ENCODE results near the gene SERPINB3.
A peak's percentile ranks its signal among the peaks of the same experiment; 100 is the strongest.
"Not testable (repeated sequence)": the region's sequence is repeated elsewhere in the genome, so short reads cannot be mapped to it uniquely, and the experiment has no call there.

The SERPINB3 gene

DNA sequence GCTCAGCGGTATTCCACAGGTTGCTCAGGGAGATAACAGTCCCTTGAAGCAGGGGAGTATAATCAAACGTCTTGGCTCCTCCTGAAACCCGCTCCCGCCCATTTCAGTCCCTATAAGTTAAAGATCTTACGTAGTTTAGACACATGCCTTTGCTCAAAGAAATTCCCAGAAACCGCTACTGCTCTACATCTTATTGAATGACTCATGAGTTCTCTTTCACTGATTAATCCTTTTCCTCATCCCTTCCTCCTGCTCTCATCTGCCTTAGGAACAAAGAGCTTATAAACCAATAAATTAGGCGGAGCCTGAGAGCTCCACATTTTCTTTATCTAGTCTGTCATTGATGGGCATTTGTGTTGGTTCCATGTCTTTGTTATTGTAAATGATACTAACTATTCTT, 13.5 kb downstream of the SERPINB3 start:
- TF ChIP-seq, protein P1, sequence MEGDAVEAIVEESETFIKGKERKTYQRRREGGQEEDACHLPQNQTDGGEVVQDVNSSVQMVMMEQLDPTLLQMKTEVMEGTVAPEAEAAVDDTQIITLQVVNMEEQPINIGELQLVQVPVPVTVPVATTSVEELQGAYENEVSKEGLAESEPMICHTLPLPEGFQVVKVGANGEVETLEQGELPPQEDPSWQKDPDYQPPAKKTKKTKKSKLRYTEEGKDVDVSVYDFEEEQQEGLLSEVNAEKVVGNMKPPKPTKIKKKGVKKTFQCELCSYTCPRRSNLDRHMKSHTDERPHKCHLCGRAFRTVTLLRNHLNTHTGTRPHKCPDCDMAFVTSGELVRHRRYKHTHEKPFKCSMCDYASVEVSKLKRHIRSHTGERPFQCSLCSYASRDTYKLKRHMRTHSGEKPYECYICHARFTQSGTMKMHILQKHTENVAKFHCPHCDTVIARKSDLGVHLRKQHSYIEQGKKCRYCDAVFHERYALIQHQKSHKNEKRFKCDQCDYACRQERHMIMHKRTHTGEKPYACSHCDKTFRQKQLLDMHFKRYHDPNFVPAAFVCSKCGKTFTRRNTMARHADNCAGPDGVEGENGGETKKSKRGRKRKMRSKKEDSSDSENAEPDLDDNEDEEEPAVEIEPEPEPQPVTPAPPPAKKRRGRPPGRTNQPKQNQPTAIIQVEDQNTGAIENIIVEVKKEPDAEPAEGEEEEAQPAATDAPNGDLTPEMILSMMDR (IDR thresholded peaks at IDR 0.05; ENCODE audit: low read length, missing control alignments): no peak
- DNase-seq (ENCODE audit: low read depth): peak; percentile 8
- H3K4me3 ChIP-seq (replicated peaks; ENCODE audit: low read depth, low read length): no peak overlapping the region

DNA sequence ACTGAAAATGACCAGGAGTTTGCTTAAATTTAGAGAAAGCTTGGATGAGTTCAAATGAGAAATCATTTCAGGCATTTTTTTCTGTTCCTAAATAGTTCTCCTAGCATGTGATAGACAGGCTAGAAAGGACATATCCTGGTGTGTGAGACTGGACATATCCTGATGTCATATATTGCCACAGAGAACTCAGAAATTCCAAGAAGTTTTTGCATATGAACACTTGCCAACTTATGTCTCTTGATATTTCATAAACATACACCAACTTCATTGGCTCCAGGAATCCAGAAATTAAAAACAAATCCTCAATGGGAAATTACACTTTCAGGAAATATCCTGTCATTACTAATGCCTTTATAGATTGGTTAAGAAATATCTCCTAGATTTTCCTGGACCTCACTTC, 14.8 kb downstream of the SERPINB3 start:
- no peak overlapping the region for H3K4me3 ChIP-seq (replicated peaks; ENCODE audit: low read depth, low read length)
- TF ChIP-seq, protein P1 (IDR thresholded peaks at IDR 0.05; ENCODE audit: low read length, missing control alignments): no peak
- DNase-seq (ENCODE audit: low read depth): peak; percentile 9

GRCh38 chr18:63644694-63645093, 17.0 kb downstream of the SERPINB3 start:
- H3K4me3 ChIP-seq (replicated peaks; ENCODE audit: low read depth, low read length); DNase-seq (ENCODE audit: low read depth): not testable (repeated sequence)

DNA sequence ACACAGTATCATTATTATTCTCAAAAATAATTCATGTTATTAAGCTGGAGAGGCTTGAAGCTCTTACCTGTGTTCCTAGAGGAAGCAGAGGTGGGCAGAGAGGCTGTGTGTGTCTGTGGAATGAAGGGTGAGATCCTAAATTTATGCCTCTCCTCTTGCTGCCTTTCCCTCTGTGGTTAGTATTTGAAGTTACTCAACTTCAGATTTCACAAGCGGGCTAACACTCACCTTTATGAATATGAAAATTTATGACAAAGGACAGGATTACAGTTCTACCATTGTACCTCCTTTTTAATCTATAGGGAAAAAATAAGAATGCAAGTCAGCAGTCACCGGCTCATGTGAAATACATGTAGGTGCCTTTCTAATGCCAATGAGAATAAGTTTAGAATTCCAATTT, 17.6 kb downstream of the SERPINB3 start, which contains the start of gene SERPINB4:
TSS of gene SERPINB4 (minus strand) at position 115 of the 400 bp plus-strand sequence. CDS start 679 bp downstream, outside the sequence.
- not testable (repeated sequence) for H3K4me3 ChIP-seq (replicated peaks; ENCODE audit: low read depth, low read length); DNase-seq (ENCODE audit: low read depth)

- DNase-seq (ENCODE audit: low read depth); H3K4me3 ChIP-seq (replicated peaks; ENCODE audit: low read depth, low read length): not testable (repeated sequence)
These were observed 18.9 kb downstream of the SERPINB3 start for GRCh38 chr18:63642668-63643356.

DNA sequence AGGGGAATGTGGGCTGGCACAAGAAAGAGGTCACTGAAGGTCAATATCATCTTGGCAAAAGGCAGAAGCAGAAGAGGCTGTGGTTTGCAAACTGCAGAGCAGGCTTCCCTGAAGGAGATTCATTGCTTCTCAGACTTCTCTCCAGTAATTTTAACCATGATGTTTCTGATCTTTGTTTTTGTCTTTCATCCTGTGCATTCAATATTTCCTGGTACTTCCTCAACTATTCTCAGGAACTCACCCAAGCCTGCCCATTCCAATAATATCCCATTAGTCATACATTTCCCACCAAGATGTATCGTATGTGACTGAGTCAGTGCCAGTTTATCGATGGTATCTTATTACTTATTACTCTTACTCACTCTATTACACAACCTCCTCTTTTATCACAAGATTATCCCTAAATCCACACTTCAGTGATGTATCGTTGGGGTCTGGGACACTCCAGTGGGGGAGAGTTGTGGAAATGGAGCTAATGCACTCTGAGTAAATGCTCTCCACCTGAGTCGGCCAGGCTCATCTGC, 20.5 kb downstream of the SERPINB3 start:
- not testable (repeated sequence) for DNase-seq (ENCODE audit: low read depth); H3K4me3 ChIP-seq (replicated peaks; ENCODE audit: low read depth, low read length)

GRCh38 chr18:63637703-63638102, 24.0 kb downstream of the SERPINB3 start:
- no peak for DNase-seq (ENCODE audit: low read depth)
- no peak overlapping the region for H3K4me3 ChIP-seq (replicated peaks; ENCODE audit: low read depth, low read length)
- TF ChIP-seq, protein P1 (IDR thresholded peaks at IDR 0.05; ENCODE audit: low read length, missing control alignments): no peak

DNA sequence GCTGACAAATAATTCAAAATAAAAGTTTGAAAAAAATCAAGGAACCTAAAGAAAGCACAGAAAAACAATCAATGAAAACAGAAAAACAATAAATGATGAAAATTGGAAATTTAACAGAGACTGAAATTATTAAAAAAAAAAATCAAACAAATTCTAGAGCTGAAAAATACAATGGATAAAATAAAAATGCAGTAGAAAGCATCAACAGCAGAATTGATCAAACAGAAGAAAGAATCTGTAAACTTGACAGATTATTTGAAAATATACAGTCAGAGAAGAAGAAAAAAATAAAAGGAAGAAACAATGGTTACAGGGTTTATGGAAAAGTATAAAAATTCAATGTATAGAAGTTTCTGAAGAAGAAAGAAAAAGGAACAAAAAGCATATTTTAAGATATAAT, 33.9 kb downstream of the SERPINB3 start:
- H3K4me3 ChIP-seq (replicated peaks; ENCODE audit: low read depth, low read length): no peak overlapping the region
- no peak for DNase-seq (ENCODE audit: low read depth)
- TF ChIP-seq, protein P1 (IDR thresholded peaks at IDR 0.05; ENCODE audit: low read length, missing control alignments): no peak

- DNase-seq (ENCODE audit: low read depth): no peak
- TF ChIP-seq, protein P1 (IDR thresholded peaks at IDR 0.05; ENCODE audit: low read length, missing control alignments): no peak
- H3K4me3 ChIP-seq (replicated peaks; ENCODE audit: low read depth, low read length): no peak overlapping the region
These were observed 35.3 kb downstream of the SERPINB3 start for GRCh38 chr18:63626431-63626830.
